Peyer's patch (tissue), 4 donors: ENCODE data around the gene NPAT.

Source experiments
- CTCF ChIP-seq, 6 experiments: fragments of 450-650 bp in 4 of 6; fragments of 200-600 bp in 2 of 6; sonication (generic) in 1 of 6; IDR thresholded peaks; one replicate each; pipeline ENCODE4 v1.5.1; 2017 to 2019; ENCODE audit warnings: antibody characterized with exemption in 6 of 6, mild to moderate bottlenecking in 3 of 6, moderate library complexity in 1 of 6
- POLR2A ChIP-seq, 2 donors: fragments of 450-650 bp; IDR thresholded peaks; one replicate each; pipeline ENCODE4 v1.5.1; 2017; ENCODE audit warnings: antibody characterized with exemption in 2 of 2, mild to moderate bottlenecking in 2 of 2, moderate library complexity in 2 of 2

GRCh38 chr11:108170184-108170583, 52.3 kb downstream of the NPAT start:
- TF ChIP-seq CTCF (IDR thresholded peaks at IDR 0.05), result no peak
- no peak for TF ChIP-seq POLR2A (IDR thresholded peaks at IDR 0.05)
